HepG2 (cell line): ENCODE measurements around the gene TATDN3. TPM values are rescaled to one million over a fixed set of nuclear protein-coding genes. Genes with fewer than 3 reads are reported as not detected.
A peak's percentile ranks its signal among the peaks of the same experiment; 100 is the strongest.

ENCODE experiments used
- CHD4 ChIP-seq: fragments of 200-600 bp; sonication (generic); IDR thresholded peaks from 2 replicates; pipeline ENCODE4 v1.7.0; 2017; ENCODE audit warnings: mild to moderate bottlenecking, low read length, borderline replicate concordance
- HNRNPK ChIP-seq: fragments of 200-400 bp; formaldehyde crosslinking; IDR thresholded peaks from 2 replicates; pipeline ENCODE4 v1.6.1; 2018; ENCODE audit warnings: low read length, low read depth, moderate library complexity, mild to moderate bottlenecking; ENCODE audit not compliant: poor library complexity, severe bottlenecking
- MAFG ChIP-seq: sonication (generic); formaldehyde crosslinking; IDR thresholded peaks from 2 replicates; pipeline ENCODE4 v1.5.1; 2020; ENCODE audit warnings: mild to moderate bottlenecking, missing genetic modification reagents
- MED8 ChIP-seq: sonication (generic); formaldehyde crosslinking; IDR thresholded peaks from 2 replicates; pipeline ENCODE4 v1.8.1; 2023; ENCODE audit warnings: mild to moderate bottlenecking, missing genetic modification reagents; ENCODE audit not compliant: insufficient replicate concordance
- NR2C2 ChIP-seq: sonication (generic); formaldehyde crosslinking; IDR thresholded peaks from 2 replicates; pipeline ENCODE4 v1.4.0; 2020; ENCODE audit warnings: missing genetic modification reagents, mild to moderate bottlenecking, moderate library complexity, borderline replicate concordance
- NR2F1 ChIP-seq, 2 experiments: fragments of 450-650 bp in 1 of 2; formaldehyde crosslinking in 1 of 2; IDR thresholded peaks; 2 replicates each; pipeline versions ENCODE4 v1.5.0 to v1.6.1; 2016 to 2020; ENCODE audit warnings: mild to moderate bottlenecking in 1 of 2, missing compliant biosample characterization in 1 of 2, missing genetic modification reagents in 1 of 2, moderate library complexity in 1 of 2
- PLSCR1 ChIP-seq: sonication (generic); formaldehyde crosslinking; IDR thresholded peaks from 2 replicates; pipeline ENCODE4 v1.5.0; 2020; ENCODE audit warnings: missing genetic modification reagents, mild to moderate bottlenecking, borderline replicate concordance
- RFXANK ChIP-seq: IDR thresholded peaks from 2 replicates; pipeline ENCODE4 v1.6.1; 2016
- USF2 ChIP-seq, 2 experiments: sonication (generic) in 1 of 2; formaldehyde crosslinking in 1 of 2; IDR thresholded peaks; 2 replicates each; pipeline versions ENCODE4 v1.5.1 to v1.6.1; 2011 to 2020; ENCODE audit warnings: borderline replicate concordance in 1 of 2, low read depth in 1 of 2, low read length in 1 of 2, mild to moderate bottlenecking in 1 of 2, missing genetic modification reagents in 1 of 2, moderate library complexity in 1 of 2
- ZBED4 ChIP-seq: sonication (generic); formaldehyde crosslinking; IDR thresholded peaks from 2 replicates; pipeline ENCODE4 v1.4.0; 2020; ENCODE audit warnings: missing genetic modification reagents, borderline replicate concordance
- ZC3H4 ChIP-seq: sonication (generic); formaldehyde crosslinking; IDR thresholded peaks from 2 replicates; pipeline ENCODE4 v1.4.0; 2020; ENCODE audit warnings: missing genetic modification reagents, borderline replicate concordance
- ZFP41 ChIP-seq: sonication (generic); formaldehyde crosslinking; IDR thresholded peaks from 2 replicates; pipeline ENCODE4 v1.4.0; 2020; ENCODE audit warnings: mild to moderate bottlenecking, missing genetic modification reagents, borderline replicate concordance
- ZNF136 ChIP-seq: sonication (generic); formaldehyde crosslinking; IDR thresholded peaks from 2 replicates; pipeline ENCODE4 v1.8.1; 2022; ENCODE audit warnings: low read depth, mild to moderate bottlenecking, moderate library complexity, missing genetic modification reagents
- ZNF230 ChIP-seq: sonication (generic); formaldehyde crosslinking; IDR thresholded peaks from 2 replicates; pipeline ENCODE4 v1.4.0; 2020; ENCODE audit warnings: mild to moderate bottlenecking, missing genetic modification reagents
- ZNF350 ChIP-seq: sonication (generic); formaldehyde crosslinking; IDR thresholded peaks from 2 replicates; pipeline ENCODE4 v1.4.0; 2020; ENCODE audit warnings: mild to moderate bottlenecking, low read depth, missing genetic modification reagents, borderline replicate concordance
- ZNF567 ChIP-seq: sonication (generic); formaldehyde crosslinking; IDR thresholded peaks from 2 replicates; pipeline ENCODE4 v1.8.1; 2023; ENCODE audit warnings: mild to moderate bottlenecking, missing genetic modification reagents, borderline replicate concordance
- ZNF816 ChIP-seq: sonication (generic); formaldehyde crosslinking; IDR thresholded peaks from 2 replicates; pipeline ENCODE4 v1.8.0; 2022; ENCODE audit warnings: missing genetic modification reagents, mild to moderate bottlenecking, borderline replicate concordance
- ZSCAN20 ChIP-seq: sonication (generic); formaldehyde crosslinking; IDR thresholded peaks from 2 replicates; pipeline ENCODE4 v1.4.0; 2020; ENCODE audit warnings: missing genetic modification reagents, mild to moderate bottlenecking, borderline replicate concordance
- ZZZ3 ChIP-seq: sonication (generic); formaldehyde crosslinking; IDR thresholded peaks from 2 replicates; pipeline ENCODE4 v1.4.0; 2020; ENCODE audit warnings: missing genetic modification reagents, mild to moderate bottlenecking, borderline replicate concordance
- polyA plus RNA-seq, 8 experiments: library from polyadenylated mRNA; depleted of rRNA in 3 of 8; stranded (reverse) in 7 of 8; unstranded in 1 of 8; fragments of >200 nt; fragmentation: Illumina TruSeq in 4 of 8; extraction: Trizol in 4 of 8; gene quantifications; 2 replicates each; pipeline versions ENCODE4 v1.2.1 to v1.2.3, GENCODE V29; 2011 to 2016; ENCODE audit warnings: low read depth in 4 of 8, missing spikeins in 1 of 8, mixed read lengths in 1 of 8; ENCODE audit not compliant: insufficient read depth in 1 of 8
- total RNA-seq, 5 experiments: library from RNA; depleted of rRNA; stranded (reverse); fragments of >200 nt; fragmentation: Illumina TruSeq; extraction: Trizol; gene quantifications; 2 replicates each; pipeline ENCODE4 v1.2.3, GENCODE V29; 2016; ENCODE audit warnings: low read depth in 1 of 5

TATDN3 gene
- total and polyA plus RNA-seq, 2 of the 13 experiments (the other 11 are each of a cell fraction or from before 2014, with no cell fraction given) = 7.3 to 8.6 TPM

DNA sequence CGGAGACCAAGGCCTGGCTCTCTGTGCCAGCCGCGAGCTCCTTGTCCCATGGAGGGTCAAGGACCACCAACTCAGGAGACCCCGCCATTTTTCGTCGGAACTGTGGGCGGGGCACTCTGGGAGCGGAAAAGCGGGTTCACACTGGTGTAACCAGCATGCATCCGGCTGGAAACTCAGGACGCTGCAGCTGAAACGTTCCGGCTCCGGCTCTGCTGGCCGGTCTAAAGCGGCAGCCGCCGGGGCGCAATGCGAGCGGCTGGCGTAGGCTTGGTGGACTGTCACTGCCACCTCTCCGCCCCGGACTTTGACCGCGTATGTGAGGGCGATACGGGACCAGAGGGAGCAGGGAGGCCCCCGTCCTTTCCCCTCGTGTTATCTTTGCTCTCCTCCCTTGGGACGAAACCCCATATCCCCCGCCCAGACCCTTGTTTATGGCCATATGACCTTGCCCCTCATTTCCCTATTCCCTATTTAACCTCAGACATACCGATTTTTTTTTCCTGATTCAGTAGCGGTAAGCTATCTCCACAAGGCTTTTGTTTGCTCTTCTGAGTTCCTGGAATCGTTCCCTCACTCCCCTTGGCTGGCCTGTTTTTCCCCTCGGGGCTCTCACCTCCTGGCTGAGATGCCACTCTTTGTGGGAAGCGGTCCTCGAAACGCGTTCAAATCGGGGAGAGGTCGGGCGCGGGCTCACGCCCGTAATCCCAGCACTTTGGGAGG is at the start of gene TATDN3, which contains the start of gene NSL1 (continued):
- TF ChIP-seq ZBED4 (CRISPR knock-in tag) (0 out of 2 replicates have a peak, but pooled peaks have one; percentile 53), ZC3H4 (no peak; the same call in none of the 2 replicates), ZNF350 (CRISPR knock-in tag) (peak; percentile 99), ZFP41 (CRISPR knock-in tag) (peak; percentile 87; the same call in 1 of the 2 replicates), ZNF816 (peak; percentile 97), HNRNPK (no peak), MAFG (CRISPR knock-in tag) (no peak), NR2C2 (CRISPR knock-in tag) (peak; percentile 96), ZSCAN20 (CRISPR knock-in tag) (peak; percentile 80; the same call in 1 of the 2 replicates), NR2F1 (CRISPR knock-in tag; IDR thresholded peaks at IDR 0.05) (peak in 1 of 2 experiments; percentile 56), USF2 (IDR thresholded peaks at IDR 0.05; ENCODE audit: low read depth, low read length) (no peak), USF2 (CRISPR knock-in tag; IDR thresholded peaks at IDR 0.05; ENCODE audit: borderline replicate concordance) (peak; percentile 15; the same call in 1 of the 2 replicates), ZNF230 (CRISPR knock-in tag) (peak; percentile 94; the same call in 1 of the 2 replicates), ZZZ3 (CRISPR knock-in tag) (peak; percentile 87; the same call in 1 of the 2 replicates), ZNF136 (peak; percentile 58; the same call in 1 of the 2 replicates), ZNF567 (CRISPR knock-in tag) (peak; percentile 38; the same call in 1 of the 2 replicates), CHD4 (peak; percentile 25; the same call in 1 of the 2 replicates), RFXANK (peak; percentile 91; the same call in 1 of the 2 replicates), MED8 (CRISPR knock-in tag) (peak; percentile 58), PLSCR1 (CRISPR knock-in tag) (no peak)
